Heart left ventricle (tissue), 16 donors: ENCODE data around the gene GABBR2. TPM values are rescaled to one million over a fixed set of nuclear protein-coding genes. Genes with fewer than 3 reads are reported as not detected.
"Not testable (repeated sequence)": the region's sequence is repeated elsewhere in the genome, so short reads cannot be mapped to it uniquely, and the experiment has no call there.

Experiments used
- ATAC-seq, 4 donors: fragments of 200-7000 bp; cut with Tn5 transposase; one replicate each; pipeline ENCODE4 v1.9.1; 2020 to 2022; ENCODE audit warnings: moderate library complexity in 4 of 4, mild to moderate bottlenecking in 3 of 4, moderate number of reproducible peaks in 1 of 4
- DNase-seq, 5 donors: peaks; one replicate each; pipeline ENCODE4 v3.0.0-alpha.2; 2020
- H3K27ac ChIP-seq, 12 donors: fragments of 200-600 bp; sonication (generic) in 4 of 12; one replicate each; pipeline versions ENCODE4 v1.5.0 to v1.8.0; 2016 to 2022; ENCODE audit warnings: mild to moderate bottlenecking in 2 of 12
- H3K27me3 ChIP-seq, 9 donors: fragments of 200-600 bp; sonication (generic) in 2 of 9; one replicate each; pipeline versions ENCODE4 v1.5.1 to v1.8.0; 2016 to 2022; ENCODE audit warnings: mild to moderate bottlenecking in 3 of 9
- H3K36me3 ChIP-seq, 9 donors: fragments of 200-600 bp; sonication (generic) in 2 of 9; one replicate each; pipeline versions ENCODE4 v1.5.0 to v1.8.0; 2018 to 2022; ENCODE audit warnings: mild to moderate bottlenecking in 2 of 9
- H3K4me1 ChIP-seq, 12 donors: fragments of 200-600 bp; sonication (generic) in 4 of 12; one replicate each; pipeline versions ENCODE4 v1.5.0 to v1.8.0; 2016 to 2022; ENCODE audit warnings: mild to moderate bottlenecking in 3 of 12
- H3K4me3 ChIP-seq, 12 donors: fragments of 200-600 bp; sonication (generic) in 4 of 12; one replicate each; pipeline versions ENCODE4 v1.5.0 to v1.8.0; 2017 to 2022; ENCODE audit warnings: mild to moderate bottlenecking in 9 of 12, moderate library complexity in 4 of 12
- H3K9me3 ChIP-seq, 12 donors: fragments of 200-600 bp; sonication (generic) in 4 of 12; one replicate each; pipeline versions ENCODE4 v1.5.0 to v1.8.0; 2016 to 2022; ENCODE audit warnings: mild to moderate bottlenecking in 1 of 12
- POLR2A ChIP-seq, 2 donors: fragments of 450-650 bp; IDR thresholded peaks; one replicate each; pipeline ENCODE4 v1.6.1; 2017; ENCODE audit warnings: antibody characterized with exemption in 2 of 2, mild to moderate bottlenecking in 2 of 2, moderate library complexity in 2 of 2
- WGBS, 4 donors: extraction: QIAGEN DNeasy Blood & Tissue Kit in 2 of 4; methylation state at CpG; one replicate each; pipeline versions ENCODE4 v1.1.5 to v1.1.7; 2013 to 2018; 5-methylcytosine and 5-hydroxymethylcytosine counted together
- intact Hi-C, 10 donors: fragments of 100-400 bp; cut with DNase I; formaldehyde crosslinking; loops; one replicate each; pipeline versions ENCODE4 v1.11.1 to v1.14.2; 2022
- polyA plus RNA-seq, 2 donors: library from polyadenylated mRNA; stranded (reverse); fragments of 200-250 nt; gene quantifications; one replicate each; pipeline ENCODE4 v1.2.3, GENCODE V29; 2013
- total RNA-seq, 9 donors: library from RNA; depleted of rRNA in 2 of 9; stranded (reverse); fragments of >200 nt in 2 of 9; fragmentation: NEBNext Ultra II Directional in 3 of 9; extraction: Animal tissue kit (Norgen Biotek cat#: 25700) in 3 of 9; gene quantifications; one replicate each; pipeline versions ENCODE4 v1.1.0 to v1.2.4, GENCODE V29; 2016 to 2023
- TF ChIP-seq, protein P1 (sequence below), 12 donors: fragments of 200-600 bp; sonication (generic) in 4 of 12; IDR thresholded peaks; one replicate each; pipeline versions ENCODE4 v1.5.0 to v1.8.0; 2018 to 2022; ENCODE audit warnings: antibody characterized with exemption in 12 of 12, mild to moderate bottlenecking in 5 of 12
- donor health status: ischemic (EF 13 %, LVEDD 7.1; RV severe dilation, severe dysfunction).
- donor health status: healthy with polysubstance abuse.
- donor health status: DM: no; HTN: yes; CAD: no.
- donor health status: DM: no; HTN: no; CAD: no.
- donor health status: ischemic (EF 25% LVEDD 6.9; RV normal size, moderate dysfunction).
- donor health status: ischemic (EF 25% LVEDD 5.7; RV mildly dilated, moderate dysfunction).
- donor health status: healthy.
- donor health status: DM: yes; HTN: yes; CAD: no.
- donor health status: ischemic (EF 35%, LVEDD 5.7; RV mildly dilated, moderate dysfunction).
- donor health status: nonischemic (EF 11% LVEDD 7.7; RV severe dilation, severe dysfunction).
- donor health status: DM: yes; HTN: yes; CAD: no.
- donor health status: PGD.
- donor health status: ischemic (EF 29% LVEDD 5.4; RV normal size, mild dysfunction).
- donor health status: nonischemic (EF 23%, LVEDD 6.1; RV moderate dilation, normal function).

GABBR2 gene
- total and polyA plus RNA-seq, 11 donors, result 0.11 to 3.4 (median 0.58) TPM

DNA sequence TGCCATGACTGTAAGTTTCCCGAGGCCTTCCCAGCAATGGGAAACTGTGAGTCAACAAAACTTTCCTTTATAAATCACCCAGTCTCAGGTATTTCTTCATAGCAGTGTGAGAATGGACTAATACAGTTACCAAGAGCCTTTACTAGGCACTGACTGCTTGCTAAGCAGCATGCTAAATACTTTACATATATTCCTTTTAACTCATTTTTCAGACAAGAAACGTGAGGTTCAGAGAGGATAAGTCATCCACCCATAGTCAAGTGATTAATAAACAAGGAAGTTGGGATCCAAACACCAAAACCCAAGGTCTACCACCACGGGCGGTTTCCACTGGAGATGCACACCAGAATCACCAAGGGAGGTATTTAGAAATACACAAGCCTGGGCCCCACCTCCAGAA is 50.8 kb downstream of the GABBR2 start:
- WGBS, 4 donors, result 81 to 87% (median 82%) methylated on average over 4 of the region's 4 CpGs
- Histone ChIP-seq H3K36me3 (no peaks in the 10 kb centered on the region), H3K4me3 (no peak overlapping the region), H3K4me1 (no peaks in the 10 kb centered on the region), H3K9me3 (no peaks in the 10 kb centered on the region), H3K27me3 (no peaks in the 10 kb centered on the region), H3K27ac (no peak overlapping the region)
- DNase-seq (no peak), ATAC-seq (no peak)
- TF ChIP-seq, protein P1, sequence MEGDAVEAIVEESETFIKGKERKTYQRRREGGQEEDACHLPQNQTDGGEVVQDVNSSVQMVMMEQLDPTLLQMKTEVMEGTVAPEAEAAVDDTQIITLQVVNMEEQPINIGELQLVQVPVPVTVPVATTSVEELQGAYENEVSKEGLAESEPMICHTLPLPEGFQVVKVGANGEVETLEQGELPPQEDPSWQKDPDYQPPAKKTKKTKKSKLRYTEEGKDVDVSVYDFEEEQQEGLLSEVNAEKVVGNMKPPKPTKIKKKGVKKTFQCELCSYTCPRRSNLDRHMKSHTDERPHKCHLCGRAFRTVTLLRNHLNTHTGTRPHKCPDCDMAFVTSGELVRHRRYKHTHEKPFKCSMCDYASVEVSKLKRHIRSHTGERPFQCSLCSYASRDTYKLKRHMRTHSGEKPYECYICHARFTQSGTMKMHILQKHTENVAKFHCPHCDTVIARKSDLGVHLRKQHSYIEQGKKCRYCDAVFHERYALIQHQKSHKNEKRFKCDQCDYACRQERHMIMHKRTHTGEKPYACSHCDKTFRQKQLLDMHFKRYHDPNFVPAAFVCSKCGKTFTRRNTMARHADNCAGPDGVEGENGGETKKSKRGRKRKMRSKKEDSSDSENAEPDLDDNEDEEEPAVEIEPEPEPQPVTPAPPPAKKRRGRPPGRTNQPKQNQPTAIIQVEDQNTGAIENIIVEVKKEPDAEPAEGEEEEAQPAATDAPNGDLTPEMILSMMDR (IDR thresholded peaks at IDR 0.05), result no peak
- TF ChIP-seq POLR2A (IDR thresholded peaks at IDR 0.05), result no peak
- intact Hi-C loops, result no loop called here

DNA sequence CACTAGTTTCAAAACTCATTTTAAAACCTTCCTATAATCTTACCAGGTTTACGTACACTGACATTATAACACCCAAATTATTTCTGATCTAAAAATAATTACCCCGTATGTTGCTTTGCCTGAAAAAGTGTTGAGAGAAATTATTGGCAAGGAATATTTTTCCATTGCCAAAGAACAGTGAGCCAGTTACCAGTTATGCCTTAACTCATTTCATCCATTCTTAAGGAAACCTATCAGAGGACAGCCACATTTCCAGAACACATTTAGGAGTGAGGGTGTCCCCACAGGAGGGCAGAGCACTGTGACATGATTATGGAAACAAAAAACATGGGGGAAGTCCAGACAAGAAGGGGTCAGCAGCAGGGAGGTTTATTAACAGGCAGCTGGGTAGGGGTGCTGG is 52.2 kb downstream of the GABBR2 start:
- intact Hi-C loops, result no loop called here
- 45 to 72% (median 48%) methylated on average over 2 of the region's 2 CpGs for WGBS, 4 donors
- H3K36me3 ChIP-seq, result no peaks in the 10 kb centered on the region
- H3K4me1 ChIP-seq, result no peaks in the 10 kb centered on the region
- H3K27ac ChIP-seq, result no peak overlapping the region
- peaks cover 0 to 6% (median 0%) of the 10 kb centered on the region in 9 donors for H3K27me3 ChIP-seq
- no peak for TF ChIP-seq POLR2A (IDR thresholded peaks at IDR 0.05)
- TF ChIP-seq, protein P1 (IDR thresholded peaks at IDR 0.05), result no peak
- no peak overlapping the region for H3K4me3 ChIP-seq
- no peaks in the 10 kb centered on the region for H3K9me3 ChIP-seq
- DNase-seq, result no peak
- no peak for ATAC-seq

DNA sequence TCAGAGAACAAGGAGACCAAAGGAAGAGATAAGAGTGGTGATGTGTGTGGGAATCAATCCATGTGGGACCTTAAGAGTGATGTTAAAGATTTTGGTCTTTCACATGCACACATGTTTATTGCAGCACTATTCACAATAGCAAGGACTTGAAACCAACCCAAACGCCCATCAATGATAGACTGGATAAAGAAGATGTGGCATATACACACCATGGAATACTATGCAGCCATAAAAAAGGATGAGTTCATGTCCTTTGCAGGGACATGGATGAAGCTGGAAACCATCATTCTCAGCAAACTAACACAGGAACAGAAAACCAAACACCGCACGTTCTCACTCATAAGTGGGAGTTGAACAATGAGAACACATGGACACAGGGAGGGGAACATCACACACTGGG is 53.3 kb downstream of the GABBR2 start:
- H3K36me3 ChIP-seq, H3K9me3 ChIP-seq, H3K27me3 ChIP-seq, H3K4me1 ChIP-seq, ATAC-seq, intact Hi-C loops, H3K4me3 ChIP-seq, H3K27ac ChIP-seq, DNase-seq: not testable (repeated sequence)
- WGBS, 4 donors, result 87 to 94% (median 91%) methylated on average over 3 of the region's 3 CpGs

DNA sequence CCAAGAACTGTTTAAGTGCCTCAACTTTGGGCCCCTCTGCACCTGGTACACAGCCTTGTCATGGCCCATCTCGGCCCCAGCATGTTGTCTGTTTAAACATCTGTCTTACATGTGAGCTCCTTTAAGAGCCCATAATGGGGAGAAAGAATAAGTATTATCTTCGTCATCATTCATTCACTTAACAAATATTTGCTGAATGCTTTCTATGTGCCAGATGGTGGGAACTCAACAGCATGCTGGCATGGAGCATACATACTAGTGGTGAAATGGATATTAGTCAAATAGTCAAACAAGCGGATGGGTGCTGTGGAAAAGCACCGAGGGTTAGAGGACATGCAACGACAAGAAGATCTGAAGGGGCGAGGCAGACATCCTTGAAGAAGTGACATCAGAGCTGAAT is 54.5 kb downstream of the GABBR2 start:
- 90 to 92% (median 91%) methylated on average over 6 of the region's 6 CpGs for WGBS, 4 donors
- H3K4me3 ChIP-seq, result no peak overlapping the region
- H3K9me3 ChIP-seq, result no peaks in the 10 kb centered on the region
- no peak for DNase-seq
- ATAC-seq, result no peak
- H3K27ac ChIP-seq, result no peak overlapping the region
- H3K4me1 ChIP-seq, result no peaks in the 10 kb centered on the region
- H3K36me3 ChIP-seq, result no peaks in the 10 kb centered on the region
- peaks cover 0 to 6% (median 0%) of the 10 kb centered on the region in 9 donors for H3K27me3 ChIP-seq
- TF ChIP-seq, protein P1 (IDR thresholded peaks at IDR 0.05), result no peak
- TF ChIP-seq POLR2A (IDR thresholded peaks at IDR 0.05), result no peak
- intact Hi-C loops, result loop anchor here in 1 of 10 donors (5.0 kb wide), 1 partner anchor 137 kb away; no protein-coding TSS in a partner anchor

GRCh38 chr9:98652741-98653140 is 56.0 kb downstream of the GABBR2 start:
- Histone ChIP-seq H3K9me3 (no peaks in the 10 kb centered on the region), H3K27me3 (peaks cover 0 to 6% (median 0%) of the 10 kb centered on the region in 9 donors), H3K4me3 (no peak overlapping the region), H3K27ac (no peak overlapping the region), H3K36me3 (no peaks in the 10 kb centered on the region), H3K4me1 (no peaks in the 10 kb centered on the region)
- 67 to 85% (median 82%) methylated on average over 2 of the region's 2 CpGs for WGBS, 4 donors
- no peak for TF ChIP-seq POLR2A (IDR thresholded peaks at IDR 0.05)
- TF ChIP-seq, protein P1 (IDR thresholded peaks at IDR 0.05), result no peak
- ATAC-seq (no peak), DNase-seq (no peak)
- intact Hi-C loops, result loop anchor here in 1 of 10 donors (5.0 kb wide), 1 partner anchor 135 kb away; no protein-coding TSS in a partner anchor
